GM19438 (cell line): Measurements from ENCODE around the gene PRKAA1.
"Not testable (repeated sequence)": the region's sequence is repeated elsewhere in the genome, so short reads cannot be mapped to it uniquely, and the experiment has no call there.

Source experiments
- ATAC-seq: cut with Tn5 transposase; IDR thresholded peaks from one replicate; pipeline ENCODE4 v1.9.1; 2021; ENCODE audit warnings: low read depth; ENCODE audit not compliant: unreplicated experiment

The PRKAA1 gene

GRCh38 chr5:40826489-40827187 is 28.5 kb upstream of the PRKAA1 start:
- no peak for ATAC-seq

- ATAC-seq: not testable (repeated sequence)
Observed at GRCh38 chr5:40825461-40826043, 27.4 kb upstream of the PRKAA1 start.

- ATAC-seq: no peak
Observed at GRCh38 chr5:40823459-40823858, 25.3 kb upstream of the PRKAA1 start.

- no peak for ATAC-seq
Observed at GRCh38 chr5:40813698-40814281, 15.6 kb upstream of the PRKAA1 start.

GRCh38 chr5:40812125-40812524 is 14.0 kb upstream of the PRKAA1 start:
- no peak for ATAC-seq

- no peak for ATAC-seq
Observed at GRCh38 chr5:40801771-40802562, 3.8 kb upstream of the PRKAA1 start.

GRCh38 chr5:40799258-40799657 is 1.1 kb upstream of the PRKAA1 start:
- ATAC-seq: no peak

- no peak for ATAC-seq
Observed at GRCh38 chr5:40798801-40799210, 632 bp upstream of the PRKAA1 start.

GRCh38 chr5:40797273-40798011 is 732 bp downstream of the PRKAA1 start:
- peak; percentile 54 for ATAC-seq

- ATAC-seq: no peak
Observed at GRCh38 chr5:40796487-40796889, 1.7 kb downstream of the PRKAA1 start.

GRCh38 chr5:40794877-40795276 is 3.3 kb downstream of the PRKAA1 start:
- not testable (repeated sequence) for ATAC-seq

- ATAC-seq: not testable (repeated sequence)
Observed at GRCh38 chr5:40794340-40794739, 3.8 kb downstream of the PRKAA1 start.

GRCh38 chr5:40792691-40793090 is 5.5 kb downstream of the PRKAA1 start:
- ATAC-seq: not testable (repeated sequence)

GRCh38 chr5:40791715-40792139 is 6.4 kb downstream of the PRKAA1 start:
- no peak for ATAC-seq

- no peak for ATAC-seq
Observed at GRCh38 chr5:40790947-40791593, 7.1 kb downstream of the PRKAA1 start.

- not testable (repeated sequence) for ATAC-seq
Observed at GRCh38 chr5:40788941-40789340, 9.2 kb downstream of the PRKAA1 start.

- ATAC-seq: no peak
Observed at GRCh38 chr5:40787986-40788385, 10.2 kb downstream of the PRKAA1 start.

- not testable (repeated sequence) for ATAC-seq
Observed at GRCh38 chr5:40786664-40787063, 11.5 kb downstream of the PRKAA1 start.

GRCh38 chr5:40784916-40785315 is 13.3 kb downstream of the PRKAA1 start:
- ATAC-seq: no peak
